ENCODE measurements around the gene TMCO4. TPM values are rescaled to one million over a fixed set of nuclear protein-coding genes. Genes with fewer than 3 reads are reported as not detected.

Gene TMCO4
- total and polyA plus RNA-seq, 2 donors (not counting 1 experiment from before 2014, with no cell fraction given): 21.7 to 31.3 TPM

GRCh38 chr1:19689085-19689757 is 110.5 kb downstream of the TMCO4 start:
- Mint-ChIP-seq H3K27me3 (no peaks in the 10 kb centered on the region), H3K27ac (no peak overlapping the region), H3K4me3 (no peak overlapping the region), H3K4me1 (no peaks in the 10 kb centered on the region), H3K9me3 (ENCODE audit: insufficient read depth) (no peaks in the 10 kb centered on the region)
- H3K9me3 ChIP-seq (ENCODE audit: control extremely low read depth in 1 of 3, control insufficient read depth in 2 of 3, insufficient read depth in 1 of 3, low read length in 2 of 3): peaks cover 0 to 41% (median 14%) of the 10 kb centered on the region in 3 donors
- ChIA-PET POLR2A (no interaction called here), CTCF (interaction anchor here (0.6 to 1.8 kb wide), 2 partner anchors 27 to 448 kb away, joined by 3 to 6 read pairs; no protein-coding TSS in a partner anchor)
- no peak overlapping the region for H3K27ac ChIP-seq (ENCODE audit: low read length in 2 of 2)
- no peak overlapping the region for H3K4me2 ChIP-seq (replicated peaks; ENCODE audit: low read depth, low read length, poor library complexity, severe bottlenecking)
- peaks cover 0 to 43% of the 10 kb centered on the region in 2 experiments for H3K36me3 ChIP-seq (replicated peaks in 1 of 2; ENCODE audit: control extremely low read depth in 1 of 2, control insufficient read depth in 1 of 2, extremely low read depth in 1 of 2, insufficient read depth in 2 of 2, low read length in 1 of 2)
- intact Hi-C loops (cut with micrococcal nuclease): no loop called here
- H3K79me2 ChIP-seq (ENCODE audit: control insufficient read depth, insufficient read depth, low read length): no peaks in the 10 kb centered on the region
- DNase-seq (no peak), ATAC-seq (ENCODE audit: low read depth) (no peak)
- no peaks in the 10 kb centered on the region for H4K20me1 ChIP-seq (ENCODE audit: control insufficient read depth, insufficient read depth, low read length, poor library complexity, severe bottlenecking)
- no peaks in the 10 kb centered on the region for H3K4me1 ChIP-seq (ENCODE audit: control insufficient read depth in 2 of 2, insufficient read depth in 2 of 2, low read length in 2 of 2)
- no peak overlapping the region for H2AFZ ChIP-seq (ENCODE audit: insufficient read depth, low read depth, low read length, poor library complexity, severe bottlenecking)
- 100% methylated on average over 5 of the region's 5 CpGs for WGBS (ENCODE audit: insufficient coverage)
- no peaks in the 10 kb centered on the region for H3K27me3 ChIP-seq (replicated peaks in 1 of 4; ENCODE audit: control extremely low read depth in 1 of 4, control insufficient read depth in 3 of 4, insufficient read depth in 4 of 4, low read length in 3 of 4)
- no peak overlapping the region for H3K9ac ChIP-seq (ENCODE audit: low read length)
- no peak overlapping the region for H3K4me3 ChIP-seq (ENCODE audit: control extremely low read depth in 1 of 5, extremely low read depth in 1 of 5, insufficient read depth in 1 of 5, low read depth in 2 of 5, low read length in 4 of 5)
- TF ChIP-seq, protein P1, sequence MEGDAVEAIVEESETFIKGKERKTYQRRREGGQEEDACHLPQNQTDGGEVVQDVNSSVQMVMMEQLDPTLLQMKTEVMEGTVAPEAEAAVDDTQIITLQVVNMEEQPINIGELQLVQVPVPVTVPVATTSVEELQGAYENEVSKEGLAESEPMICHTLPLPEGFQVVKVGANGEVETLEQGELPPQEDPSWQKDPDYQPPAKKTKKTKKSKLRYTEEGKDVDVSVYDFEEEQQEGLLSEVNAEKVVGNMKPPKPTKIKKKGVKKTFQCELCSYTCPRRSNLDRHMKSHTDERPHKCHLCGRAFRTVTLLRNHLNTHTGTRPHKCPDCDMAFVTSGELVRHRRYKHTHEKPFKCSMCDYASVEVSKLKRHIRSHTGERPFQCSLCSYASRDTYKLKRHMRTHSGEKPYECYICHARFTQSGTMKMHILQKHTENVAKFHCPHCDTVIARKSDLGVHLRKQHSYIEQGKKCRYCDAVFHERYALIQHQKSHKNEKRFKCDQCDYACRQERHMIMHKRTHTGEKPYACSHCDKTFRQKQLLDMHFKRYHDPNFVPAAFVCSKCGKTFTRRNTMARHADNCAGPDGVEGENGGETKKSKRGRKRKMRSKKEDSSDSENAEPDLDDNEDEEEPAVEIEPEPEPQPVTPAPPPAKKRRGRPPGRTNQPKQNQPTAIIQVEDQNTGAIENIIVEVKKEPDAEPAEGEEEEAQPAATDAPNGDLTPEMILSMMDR (IDR thresholded peaks at IDR 0.05): no peak
- TF ChIP-seq EZH2 (IDR thresholded peaks at IDR 0.05; ENCODE audit: borderline replicate concordance, insufficient read depth, low read depth, low read length, poor library complexity, severe bottlenecking): no peak

- peaks cover 0 to 41% (median 14%) of the 10 kb centered on the region in 3 donors for H3K9me3 ChIP-seq (ENCODE audit: control extremely low read depth in 1 of 3, control insufficient read depth in 2 of 3, insufficient read depth in 1 of 3, low read length in 2 of 3)
- no peaks in the 10 kb centered on the region for H3K79me2 ChIP-seq (ENCODE audit: control insufficient read depth, insufficient read depth, low read length)
- H3K27ac ChIP-seq (ENCODE audit: low read length in 2 of 2): no peak overlapping the region
- ATAC-seq (ENCODE audit: low read depth) (no peak), DNase-seq (no peak)
- ChIA-PET CTCF (no interaction called here), POLR2A (no interaction called here)
- WGBS (ENCODE audit: insufficient coverage): 89% methylated on average over 15 of the region's 19 CpGs
- H4K20me1 ChIP-seq (ENCODE audit: control insufficient read depth, insufficient read depth, low read length, poor library complexity, severe bottlenecking): no peaks in the 10 kb centered on the region
- no peaks in the 10 kb centered on the region for H3K27me3 Mint-ChIP-seq
- H2AFZ ChIP-seq (ENCODE audit: insufficient read depth, low read depth, low read length, poor library complexity, severe bottlenecking): no peak overlapping the region
- no peak overlapping the region for H3K4me2 ChIP-seq (replicated peaks; ENCODE audit: low read depth, low read length, poor library complexity, severe bottlenecking)
- no peaks in the 10 kb centered on the region for H3K4me1 ChIP-seq (ENCODE audit: control insufficient read depth in 2 of 2, insufficient read depth in 2 of 2, low read length in 2 of 2)
- H3K27me3 ChIP-seq (replicated peaks in 1 of 4; ENCODE audit: control extremely low read depth in 1 of 4, control insufficient read depth in 3 of 4, insufficient read depth in 4 of 4, low read length in 3 of 4): no peaks in the 10 kb centered on the region
- H3K4me3 Mint-ChIP-seq: no peak overlapping the region
- no peak for TF ChIP-seq EZH2 (IDR thresholded peaks at IDR 0.05; ENCODE audit: borderline replicate concordance, insufficient read depth, low read depth, low read length, poor library complexity, severe bottlenecking)
- TF ChIP-seq, protein P1 (IDR thresholded peaks at IDR 0.05): no peak
- H3K9me3 Mint-ChIP-seq (ENCODE audit: insufficient read depth): no peaks in the 10 kb centered on the region
- H3K27ac Mint-ChIP-seq: no peak overlapping the region
- intact Hi-C loops (cut with micrococcal nuclease): no loop called here
- no peak overlapping the region for H3K4me3 ChIP-seq (ENCODE audit: control extremely low read depth in 1 of 5, extremely low read depth in 1 of 5, insufficient read depth in 1 of 5, low read depth in 2 of 5, low read length in 4 of 5)
- H3K9ac ChIP-seq (ENCODE audit: low read length): no peak overlapping the region
- no peaks in the 10 kb centered on the region for H3K4me1 Mint-ChIP-seq
- peaks cover 0 to 37% of the 10 kb centered on the region in 2 experiments for H3K36me3 ChIP-seq (replicated peaks in 1 of 2; ENCODE audit: control extremely low read depth in 1 of 2, control insufficient read depth in 1 of 2, extremely low read depth in 1 of 2, insufficient read depth in 2 of 2, low read length in 1 of 2)
Observed at GRCh38 chr1:19688041-19688842, 111.5 kb downstream of the TMCO4 start.

Data from B cell (primary cell).